GM13977 (cell line): ENCODE measurements around the gene RNF44.
A peak's percentile ranks its signal among the peaks of the same experiment; 100 is the strongest.

Experiments used
- DNase-seq: peaks from one replicate; pipeline ENCODE4 v3.0.0; 2012; ENCODE audit warnings: low spot score
- CTCF ChIP-seq: IDR thresholded peaks from 2 replicates; pipeline ENCODE4 v1.5.1; 2012; ENCODE audit warnings: mild to moderate bottlenecking, control low read depth; ENCODE audit not compliant: insufficient read depth; ENCODE audit errors: extremely low read depth, missing control alignments
- in situ Hi-C: fragments of 300-500 bp; cut with MboI; formaldehyde crosslinking; loops from one replicate; pipeline ENCODE4 v1.12.0; 2022; ENCODE audit warnings: low sequenced_read_pairs, low pct_unique_long_range_greater_than_20kb, mixed read lengths, inconsistent platforms; ENCODE audit not compliant: unreplicated experiment

Gene RNF44

GRCh38 chr5:176528301-176528700, 8.9 kb downstream of the RNF44 start:
- in situ Hi-C loops: no loop called here
- peak; percentile 36 for DNase-seq
- TF ChIP-seq CTCF: no peak

GRCh38 chr5:176527246-176528222, 9.7 kb downstream of the RNF44 start:
- in situ Hi-C loops: no loop called here
- no peak for TF ChIP-seq CTCF
- DNase-seq: no peak

DNA sequence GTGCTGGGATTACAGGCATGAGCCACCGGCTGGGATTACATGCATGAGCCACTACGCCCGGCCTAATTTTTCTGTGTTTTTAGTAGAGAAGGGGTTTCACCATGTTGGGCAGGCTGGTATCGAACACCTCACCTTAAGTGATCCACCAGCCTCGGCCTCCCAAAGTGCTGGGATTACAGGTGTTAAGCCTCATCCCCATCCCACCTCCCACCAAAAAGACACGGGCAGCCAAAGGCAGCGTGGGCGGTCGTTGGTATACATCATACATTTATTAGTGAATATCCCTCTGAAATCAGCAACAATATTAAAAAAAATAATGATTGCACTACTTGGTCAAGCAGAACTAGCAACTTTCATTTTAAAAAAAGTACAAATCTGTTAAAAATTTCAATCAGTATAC, 10.7 kb downstream of the RNF44 start:
- no peak for TF ChIP-seq CTCF
- in situ Hi-C loops: no loop called here
- DNase-seq: no peak

- TF ChIP-seq CTCF: no peak
- no peak for DNase-seq
- in situ Hi-C loops: no loop called here
These were observed 11.5 kb downstream of the RNF44 start for GRCh38 chr5:176525677-176526076.

GRCh38 chr5:176524987-176525386, 12.2 kb downstream of the RNF44 start:
- DNase-seq: no peak
- no peak for TF ChIP-seq CTCF
- in situ Hi-C loops: no loop called here

GRCh38 chr5:176524138-176524537, 13.1 kb downstream of the RNF44 start:
- DNase-seq: no peak
- TF ChIP-seq CTCF: no peak
- in situ Hi-C loops: no loop called here
